Epithelial cell of proximal tubule (primary cell): ENCODE data around the gene DLG3. TPM values are rescaled to one million over a fixed set of nuclear protein-coding genes. Genes with fewer than 3 reads are reported as not detected.

Experiments
- DNase-seq: peaks from one replicate; pipeline ENCODE4 v3.0.0-alpha.2; 2011; ENCODE audit warnings: low read depth
- H3K4me3 ChIP-seq: 2 replicates; pipeline ENCODE4 v1.5.1; 2011; ENCODE audit warnings: low read depth, mild to moderate bottlenecking, low read length
- CTCF ChIP-seq: conservative IDR thresholded peaks from 2 replicates; pipeline ENCODE4 v1.5.1; 2012; ENCODE audit warnings: low read depth, mild to moderate bottlenecking, low read length
- total RNA-seq: library from RNA; depleted of rRNA; stranded (reverse); fragments of >200 nt; gene quantifications from 2 replicates; pipeline ENCODE4 v1.2.3, GENCODE V29; 2015

Gene DLG3
- total RNA-seq, 1 donor from 2014 or later = 28.8 TPM

- no peak overlapping the region for H3K4me3 ChIP-seq
- no peak for TF ChIP-seq CTCF
- no peak for DNase-seq
Measured at GRCh38 chrX:70429759-70430158, 14.9 kb upstream of the DLG3 start.

GRCh38 chrX:70432936-70433847 is 11.4 kb upstream of the DLG3 start:
- DNase-seq = no peak
- H3K4me3 ChIP-seq = peak overlapping the region; percentile 81
- no peak for TF ChIP-seq CTCF

GRCh38 chrX:70433848-70434351 is 10.7 kb upstream of the DLG3 start:
- H3K4me3 ChIP-seq = peak overlapping the region; percentile 81
- peak; percentile 55 for TF ChIP-seq CTCF
- DNase-seq = no peak

GRCh38 chrX:70434352-70434866 is 10.2 kb upstream of the DLG3 start:
- TF ChIP-seq CTCF = no peak
- DNase-seq = no peak
- peak overlapping the region; percentile 81 for H3K4me3 ChIP-seq

GRCh38 chrX:70434914-70435586 is 9.6 kb upstream of the DLG3 start:
- TF ChIP-seq CTCF = no peak
- DNase-seq = no peak

GRCh38 chrX:70436343-70436742 is 8.3 kb upstream of the DLG3 start:
- TF ChIP-seq CTCF = no peak
- no peak overlapping the region for H3K4me3 ChIP-seq
- no peak for DNase-seq

More at GRCh38 chrX:70434914-70435586, 9.6 kb upstream of the DLG3 start:
- peak overlapping the region; percentile 81 for H3K4me3 ChIP-seq
